ENCODE data around the gene FN3KRP. TPM values are rescaled to one million over a fixed set of nuclear protein-coding genes. Genes with fewer than 3 reads are reported as not detected.

The FN3KRP gene
- total and polyA plus RNA-seq, 4 donors: 10.1 to 15.5 (median 11.0) TPM

DNA sequence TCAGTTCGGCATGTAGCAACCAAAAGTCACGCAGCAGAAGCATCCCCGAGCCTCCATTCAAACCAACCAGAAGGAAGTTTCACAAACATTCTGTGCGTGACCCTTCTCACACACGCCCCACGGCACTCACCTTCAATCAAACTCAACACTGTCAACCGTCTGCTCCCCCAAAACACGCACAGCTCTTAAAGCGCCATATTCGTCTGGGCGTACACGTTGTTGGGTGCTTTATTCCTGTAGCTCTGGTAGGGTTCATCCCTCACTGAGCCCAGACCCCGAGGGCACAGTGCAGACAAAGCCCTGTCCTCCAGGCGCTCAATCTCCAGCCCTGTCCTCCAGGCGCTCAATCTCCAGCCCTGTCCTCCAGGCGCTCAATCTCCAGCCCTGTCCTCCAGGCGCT lies 20.2 kb upstream of the FN3KRP start:
- Histone ChIP-seq H3K9me3 (ENCODE audit: control insufficient read depth in 4 of 4, low read length in 3 of 4) (peaks cover 0 to 6% (median 2%) of the 10 kb centered on the region in 4 donors), H3K27me3 (ENCODE audit: control insufficient read depth in 4 of 4, insufficient read depth in 4 of 4, low read length in 3 of 4) (no peaks in the 10 kb centered on the region), H3K27ac (ENCODE audit: low read depth in 1 of 2, low read length in 2 of 2) (no peak overlapping the region), H3K4me3 (ENCODE audit: low read depth in 1 of 3, low read length in 3 of 3) (no peak overlapping the region), H3K36me3 (ENCODE audit: control insufficient read depth in 4 of 4, insufficient read depth in 3 of 4, low read depth in 1 of 4, low read length in 3 of 4) (no peaks in the 10 kb centered on the region), H3K9ac (ENCODE audit: low read depth in 1 of 2, low read length in 2 of 2) (no peak overlapping the region), H3K4me1 (ENCODE audit: control insufficient read depth in 4 of 4, insufficient read depth in 4 of 4, low read length in 3 of 4) (peaks cover 10 to 22% (median 15%) of the 10 kb centered on the region in 4 donors)
- WGBS: 96% methylated on average over 16 of the region's 17 CpGs
- no peak for DNase-seq (ENCODE audit: low spot score)
- TF ChIP-seq JUND (IDR thresholded peaks at IDR 0.05) (no peak), FOXA1 (IDR thresholded peaks at IDR 0.05) (no peak), RAD21 (IDR thresholded peaks at IDR 0.05) (no peak), FOXA2 (IDR thresholded peaks at IDR 0.05) (no peak), HNF4G (IDR thresholded peaks at IDR 0.05) (no peak)

DNA sequence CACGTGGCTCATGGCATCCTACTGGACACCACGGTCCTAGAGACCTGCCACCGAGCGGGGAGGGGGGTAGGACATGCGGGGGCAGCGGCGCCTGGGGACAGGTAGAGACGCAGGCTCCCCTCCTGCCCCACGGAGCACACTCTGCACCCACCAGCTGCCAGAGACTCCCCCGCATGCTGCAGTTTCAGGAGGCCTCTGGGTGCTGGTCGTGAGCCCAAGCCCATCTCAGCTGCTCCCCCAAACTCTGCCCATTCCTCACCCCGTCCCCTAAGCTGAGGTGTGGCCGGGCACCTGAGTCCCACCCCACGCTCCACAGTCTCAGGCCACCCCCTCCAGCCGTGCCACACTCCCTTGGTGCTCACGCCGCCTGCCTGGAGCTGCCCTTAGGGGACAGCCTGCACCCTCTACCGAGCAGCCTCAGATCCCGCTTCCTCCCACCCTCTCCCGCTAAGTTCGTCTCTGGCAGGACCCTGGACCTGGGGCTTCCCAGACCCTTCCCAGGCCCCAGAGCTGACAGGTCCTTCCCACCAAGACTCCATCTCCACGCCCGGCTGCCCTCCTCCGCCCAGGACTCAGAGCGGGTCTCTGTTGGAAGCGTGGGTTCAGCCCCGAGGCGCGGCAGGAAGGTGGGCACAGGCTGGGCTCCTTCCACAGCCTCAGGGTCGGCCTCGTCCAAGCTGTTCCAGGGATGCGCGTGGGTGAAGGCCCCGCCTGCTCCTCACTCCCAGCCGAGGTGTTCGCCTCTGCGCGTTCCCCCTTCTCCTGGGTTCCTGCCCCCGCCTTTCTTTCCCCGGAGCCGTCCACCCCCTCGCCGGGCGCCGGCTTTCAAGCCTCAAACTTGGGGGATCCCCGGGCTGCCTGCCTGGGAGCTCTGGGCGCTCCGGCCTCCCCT lies 19.3 kb upstream of the FN3KRP start:
- Histone ChIP-seq H3K27ac (ENCODE audit: low read depth in 1 of 2, low read length in 2 of 2) (no peak overlapping the region), H3K27me3 (ENCODE audit: control insufficient read depth in 4 of 4, insufficient read depth in 4 of 4, low read length in 3 of 4) (no peaks in the 10 kb centered on the region), H3K4me3 (ENCODE audit: low read depth in 1 of 3, low read length in 3 of 3) (peak overlapping the region; percentile 46 to 90 (median 60)), H3K4me1 (ENCODE audit: control insufficient read depth in 4 of 4, insufficient read depth in 4 of 4, low read length in 3 of 4) (peaks cover 10 to 22% (median 15%) of the 10 kb centered on the region in 4 donors), H3K9ac (ENCODE audit: low read depth in 1 of 2, low read length in 2 of 2) (no peak overlapping the region), H3K9me3 (ENCODE audit: control insufficient read depth in 4 of 4, low read length in 3 of 4) (peaks cover 0 to 6% (median 2%) of the 10 kb centered on the region in 4 donors), H3K36me3 (ENCODE audit: control insufficient read depth in 4 of 4, insufficient read depth in 3 of 4, low read depth in 1 of 4, low read length in 3 of 4) (no peaks in the 10 kb centered on the region)
- TF ChIP-seq, protein P1, sequence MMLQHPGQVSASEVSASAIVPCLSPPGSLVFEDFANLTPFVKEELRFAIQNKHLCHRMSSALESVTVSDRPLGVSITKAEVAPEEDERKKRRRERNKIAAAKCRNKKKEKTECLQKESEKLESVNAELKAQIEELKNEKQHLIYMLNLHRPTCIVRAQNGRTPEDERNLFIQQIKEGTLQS (IDR thresholded peaks at IDR 0.05): no peak
- TF ChIP-seq FOXA2 (IDR thresholded peaks at IDR 0.05) (no peak), EGR1 (IDR thresholded peaks at IDR 0.05; ENCODE audit: low read depth in 2 of 2) (no peak), HNF4A (conservative IDR thresholded peaks at IDR 0.05) (no peak), REST (IDR thresholded peaks at IDR 0.05) (no peak), RAD21 (IDR thresholded peaks at IDR 0.05) (no peak), YY1 (IDR thresholded peaks at IDR 0.05) (no peak), HNF4G (IDR thresholded peaks at IDR 0.05) (no peak), ZBTB33 (IDR thresholded peaks at IDR 0.05) (no peak), GABPA (IDR thresholded peaks at IDR 0.05 in 1 of 2, conservative IDR thresholded peaks at IDR 0.05 in 1 of 2) (no peak), RXRA (IDR thresholded peaks at IDR 0.05) (no peak)
- no peak for DNase-seq (ENCODE audit: low spot score)
- 48% methylated on average over 48 of the region's 48 CpGs for WGBS

All from liver (tissue), 9 donors.